CD14-positive monocyte (primary cell): ENCODE measurements around the gene CPSF6. TPM values are rescaled to one million over a fixed set of nuclear protein-coding genes. Genes with fewer than 3 reads are reported as not detected.

Experiments used
- DNase-seq, 3 donors: peaks; one replicate each; pipeline ENCODE4 v3.0.0-alpha.2; 2011 to 2022
- H2AFZ ChIP-seq: 2 replicates; pipeline ENCODE4 v1.6.0; 2012; ENCODE audit warnings: mild to moderate bottlenecking, low read depth, low read length, inconsistent platforms; ENCODE audit not compliant: insufficient read depth, poor library complexity, severe bottlenecking
- H3K27ac ChIP-seq, 2 donors: 1 replicate in 1 of 2; 2 replicates in 1 of 2; pipeline ENCODE4 v1.5.1; 2012 to 2013; ENCODE audit warnings: low read length in 2 of 2, control low read depth in 1 of 2, inconsistent platforms in 1 of 2, low read depth in 1 of 2, mild to moderate bottlenecking in 1 of 2
- H3K27me3 ChIP-seq, 2 donors: one replicate each; pipeline versions ENCODE4 v1.6.0 to v1.6.1; 2011 to 2013; ENCODE audit warnings: low read length in 2 of 2; ENCODE audit not compliant: control insufficient read depth in 2 of 2, insufficient read depth in 2 of 2
- H3K36me3 ChIP-seq, 2 donors: replicated peaks in 1 of 2; 1 replicate in 1 of 2; 2 replicates in 1 of 2; pipeline versions ENCODE4 v1.5.1 to v1.6.1; 2012 to 2013; ENCODE audit warnings: low read length in 2 of 2, control low read depth in 1 of 2, inconsistent platforms in 1 of 2, mild to moderate bottlenecking in 1 of 2; ENCODE audit not compliant: insufficient read depth in 2 of 2, control insufficient read depth in 1 of 2
- H3K4me1 ChIP-seq, 2 donors: 1 replicate in 1 of 2; 2 replicates in 1 of 2; pipeline versions ENCODE4 v1.5.1 to v1.6.1; 2012 to 2013; ENCODE audit warnings: low read length in 2 of 2, control low read depth in 1 of 2, inconsistent platforms in 1 of 2, mild to moderate bottlenecking in 1 of 2, moderate library complexity in 1 of 2; ENCODE audit not compliant: insufficient read depth in 2 of 2, control insufficient read depth in 1 of 2
- H3K4me2 ChIP-seq: replicated peaks from 2 replicates; pipeline ENCODE3; 2012; ENCODE audit warnings: low read length, moderate library complexity, mild to moderate bottlenecking; ENCODE audit not compliant: poor library complexity, severe bottlenecking; ENCODE audit errors: extremely low read depth
- H3K4me3 ChIP-seq, 3 experiments: fragments of 200-600 bp in 1 of 3; sonication (generic) in 1 of 3; replicated peaks in 1 of 3; 1 replicate in 2 of 3; 2 replicates in 1 of 3; pipeline ENCODE4 v1.5.1; 2011 to 2013; ENCODE audit warnings: low read length in 3 of 3, mild to moderate bottlenecking in 3 of 3, control low read depth in 2 of 3, low read depth in 2 of 3, inconsistent platforms in 1 of 3, moderate library complexity in 1 of 3
- H3K79me2 ChIP-seq: 2 replicates; pipeline ENCODE4 v1.6.0; 2012; ENCODE audit warnings: mild to moderate bottlenecking, control low read depth, inconsistent platforms, low read length, moderate library complexity; ENCODE audit not compliant: insufficient read depth
- H3K9ac ChIP-seq: 2 replicates; pipeline ENCODE4 v1.6.0; 2017; ENCODE audit warnings: low read length, mild to moderate bottlenecking; ENCODE audit not compliant: insufficient read depth, poor library complexity, severe bottlenecking
- H3K9me3 ChIP-seq, 2 donors: replicated peaks in 1 of 2; 1 replicate in 1 of 2; 2 replicates in 1 of 2; pipeline versions ENCODE4 v1.5.1 to v1.6.1; 2012 to 2013; ENCODE audit warnings: low read length in 2 of 2, control low read depth in 1 of 2; ENCODE audit not compliant: control insufficient read depth in 1 of 2, insufficient read depth in 1 of 2
- H4K20me1 ChIP-seq: 2 replicates; pipeline ENCODE4 v1.6.0; 2012; ENCODE audit warnings: mild to moderate bottlenecking, low read length, control low read depth, moderate library complexity; ENCODE audit not compliant: insufficient read depth
- H3K27ac Mint-ChIP-seq, 7 donors: one replicate each; pipeline ENCODE4 v1.8.0; 2020; ENCODE audit warnings: mild to moderate bottlenecking in 7 of 7, mixed read lengths in 7 of 7, moderate library complexity in 6 of 7, inconsistent platforms in 2 of 7
- H3K27me3 Mint-ChIP-seq, 3 donors: one replicate each; pipeline ENCODE4 v1.8.0; 2021 to 2022; ENCODE audit warnings: low read depth in 3 of 3, mild to moderate bottlenecking in 3 of 3, mixed read lengths in 3 of 3, moderate library complexity in 3 of 3, inconsistent platforms in 1 of 3
- H3K36me3 Mint-ChIP-seq, 2 donors: one replicate each; pipeline ENCODE4 v1.8.0; 2020; ENCODE audit warnings: mixed read lengths in 2 of 2, inconsistent platforms in 1 of 2, mild to moderate bottlenecking in 1 of 2
- H3K4me1 Mint-ChIP-seq: one replicate; pipeline ENCODE4 v1.8.0; 2020; ENCODE audit warnings: mild to moderate bottlenecking, mixed read lengths
- H3K4me3 Mint-ChIP-seq, 2 donors: one replicate each; pipeline ENCODE4 v1.8.0; 2020; ENCODE audit warnings: mild to moderate bottlenecking in 2 of 2, mixed read lengths in 2 of 2, moderate library complexity in 1 of 2
- H3K9me3 Mint-ChIP-seq, 7 donors: one replicate each; pipeline ENCODE4 v1.8.0; 2020 to 2022; ENCODE audit warnings: mixed read lengths in 7 of 7, mild to moderate bottlenecking in 6 of 7, moderate library complexity in 6 of 7, inconsistent platforms in 2 of 7
- WGBS: methylation state at CpG from one replicate; pipeline ENCODE4 v1.1.5; 2013; ENCODE audit warnings: missing lambda C conversion rate; ENCODE audit not compliant: insufficient coverage; 5-methylcytosine and 5-hydroxymethylcytosine counted together
- intact Hi-C, 2 donors: fragments of 100-400 bp; cut with micrococcal nuclease; formaldehyde crosslinking; loops; one replicate each; pipeline versions ENCODE4 v1.15.0 to v1.15.1; 2023
- polyA plus RNA-seq, 3 donors: library from polyadenylated mRNA; depleted of rRNA in 1 of 3; unstranded in 2 of 3; stranded (reverse) in 1 of 3; fragments of 300-500 nt in 2 of 3; fragments of >200 nt in 1 of 3; fragmentation: Illumina TruSeq in 2 of 3; gene quantifications; 1 replicate in 2 of 3; 2 replicates in 1 of 3; pipeline ENCODE4 v1.2.3, GENCODE V29; 2012 to 2021
- TF ChIP-seq, protein P1 (sequence below): fragments of 200-600 bp; IDR thresholded peaks from one replicate; pipeline ENCODE4 v1.8.0; 2022; ENCODE audit warnings: antibody characterized with exemption, mild to moderate bottlenecking

The CPSF6 gene
- polyA plus RNA-seq, 3 donors = 18.3 to 38.0 (median 35.4) TPM

DNA sequence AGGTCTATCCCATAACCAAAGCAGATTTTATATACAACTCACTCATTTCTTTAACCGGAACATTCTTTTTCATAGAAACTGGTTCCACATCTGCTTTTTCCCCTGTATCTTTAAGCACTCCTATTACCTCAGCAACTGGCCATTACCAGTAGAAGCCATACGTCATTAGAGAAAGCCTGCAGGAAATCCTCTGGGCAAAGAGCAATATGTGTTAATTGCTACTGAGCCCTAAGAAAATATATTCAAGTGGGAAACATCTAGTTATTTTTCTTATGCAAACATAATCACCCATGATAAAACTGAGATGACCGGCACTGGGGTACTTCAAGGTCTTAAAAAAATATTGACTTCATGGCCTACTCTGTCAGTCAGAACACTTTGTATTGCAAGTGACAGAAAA is 28.2 kb upstream of the CPSF6 start:
- no peak overlapping the region for H3K4me3 ChIP-seq
- H3K9ac ChIP-seq = no peak overlapping the region
- TF ChIP-seq, protein P1, sequence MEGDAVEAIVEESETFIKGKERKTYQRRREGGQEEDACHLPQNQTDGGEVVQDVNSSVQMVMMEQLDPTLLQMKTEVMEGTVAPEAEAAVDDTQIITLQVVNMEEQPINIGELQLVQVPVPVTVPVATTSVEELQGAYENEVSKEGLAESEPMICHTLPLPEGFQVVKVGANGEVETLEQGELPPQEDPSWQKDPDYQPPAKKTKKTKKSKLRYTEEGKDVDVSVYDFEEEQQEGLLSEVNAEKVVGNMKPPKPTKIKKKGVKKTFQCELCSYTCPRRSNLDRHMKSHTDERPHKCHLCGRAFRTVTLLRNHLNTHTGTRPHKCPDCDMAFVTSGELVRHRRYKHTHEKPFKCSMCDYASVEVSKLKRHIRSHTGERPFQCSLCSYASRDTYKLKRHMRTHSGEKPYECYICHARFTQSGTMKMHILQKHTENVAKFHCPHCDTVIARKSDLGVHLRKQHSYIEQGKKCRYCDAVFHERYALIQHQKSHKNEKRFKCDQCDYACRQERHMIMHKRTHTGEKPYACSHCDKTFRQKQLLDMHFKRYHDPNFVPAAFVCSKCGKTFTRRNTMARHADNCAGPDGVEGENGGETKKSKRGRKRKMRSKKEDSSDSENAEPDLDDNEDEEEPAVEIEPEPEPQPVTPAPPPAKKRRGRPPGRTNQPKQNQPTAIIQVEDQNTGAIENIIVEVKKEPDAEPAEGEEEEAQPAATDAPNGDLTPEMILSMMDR = no peak
- peaks cover 0 to 5% (median 2%) of the 10 kb centered on the region in 3 donors for H3K27me3 Mint-ChIP-seq
- no peak overlapping the region for H3K4me3 Mint-ChIP-seq
- H2AFZ ChIP-seq = no peak overlapping the region
- DNase-seq = no peak
- H3K9me3 Mint-ChIP-seq = peaks cover 13 to 24% (median 21%) of the 10 kb centered on the region in 7 donors
- H3K4me1 ChIP-seq = no peaks in the 10 kb centered on the region
- H3K9me3 ChIP-seq = peaks cover 14 to 15% of the 10 kb centered on the region in 2 donors
- no peak overlapping the region for H3K27ac Mint-ChIP-seq
- H3K36me3 Mint-ChIP-seq = no peaks in the 10 kb centered on the region
- no peaks in the 10 kb centered on the region for H4K20me1 ChIP-seq
- H3K27ac ChIP-seq = no peak overlapping the region
- no peaks in the 10 kb centered on the region for H3K79me2 ChIP-seq
- no peak overlapping the region for H3K4me2 ChIP-seq
- intact Hi-C loops = no loop called here
- H3K27me3 ChIP-seq = no peaks in the 10 kb centered on the region
- H3K36me3 ChIP-seq = no peaks in the 10 kb centered on the region
- H3K4me1 Mint-ChIP-seq = no peaks in the 10 kb centered on the region
- 100% methylated on average over 1 of the region's 3 CpGs for WGBS

DNA sequence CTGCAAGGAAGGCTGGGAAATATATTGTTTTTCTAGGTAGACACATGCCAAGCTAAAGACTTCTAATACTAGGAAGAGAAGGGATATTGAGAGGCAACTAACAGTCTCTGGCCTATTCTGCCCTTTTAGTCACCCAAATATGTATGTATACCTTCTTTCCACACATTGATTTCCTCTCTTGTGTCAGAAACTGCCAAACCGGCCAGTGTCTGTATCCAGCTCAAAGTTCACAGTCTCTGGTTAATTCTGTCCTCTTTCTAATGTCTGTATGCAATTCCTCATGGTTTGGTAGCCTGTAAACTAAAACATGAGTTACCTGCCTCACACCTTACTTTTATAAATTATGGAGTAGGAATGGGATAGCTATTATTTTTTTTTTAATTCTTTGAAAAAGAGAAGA is 25.2 kb upstream of the CPSF6 start:
- no peak overlapping the region for H3K9ac ChIP-seq
- H3K4me2 ChIP-seq = no peak overlapping the region
- Mint-ChIP-seq H3K27me3 (peaks cover 0 to 2% (median 1%) of the 10 kb centered on the region in 3 donors), H3K27ac (no peak overlapping the region), H3K9me3 (peaks cover 0 to 7% (median 2%) of the 10 kb centered on the region in 7 donors), H3K36me3 (no peaks in the 10 kb centered on the region), H3K4me3 (no peak overlapping the region), H3K4me1 (no peaks in the 10 kb centered on the region)
- TF ChIP-seq, protein P1 = no peak
- H4K20me1 ChIP-seq = no peaks in the 10 kb centered on the region
- WGBS = no CpG with 5 or more reads among the region's 1 CpG
- H2AFZ ChIP-seq = no peak overlapping the region
- no peaks in the 10 kb centered on the region for H3K79me2 ChIP-seq
- no peak for DNase-seq
- H3K4me3 ChIP-seq = no peak overlapping the region
- no peaks in the 10 kb centered on the region for H3K36me3 ChIP-seq
- H3K27ac ChIP-seq = no peak overlapping the region
- H3K9me3 ChIP-seq = no peaks in the 10 kb centered on the region
- intact Hi-C loops = no loop called here
- H3K27me3 ChIP-seq = no peaks in the 10 kb centered on the region
- no peaks in the 10 kb centered on the region for H3K4me1 ChIP-seq
